HG03045 (cell line): ENCODE results near the gene DLG5.

Experiments used
- ATAC-seq: cut with Tn5 transposase; IDR thresholded peaks from one replicate; pipeline ENCODE4 v1.9.1; 2021; ENCODE audit warnings: mild to moderate bottlenecking, moderate library complexity; ENCODE audit not compliant: unreplicated experiment

DLG5 gene

GRCh38 chr10:77926566-77927401, at the start of gene DLG5:
Gene DLG5, minus strand, starts transcription at chr10:77926755. Its CDS starts 235 bp downstream, at chr10:77926520.
- ATAC-seq: peak; percentile 47

GRCh38 chr10:77975086-77975666, 48.6 kb upstream of the DLG5 start:
- no peak for ATAC-seq

GRCh38 chr10:77974396-77975074, 48.0 kb upstream of the DLG5 start:
- no peak for ATAC-seq

- ATAC-seq: no peak
Observed at GRCh38 chr10:77973276-77973675, 46.7 kb upstream of the DLG5 start.

GRCh38 chr10:77972148-77972547, 45.6 kb upstream of the DLG5 start:
- no peak for ATAC-seq

- no peak for ATAC-seq
Observed at GRCh38 chr10:77971804-77972144, 45.2 kb upstream of the DLG5 start.

GRCh38 chr10:77970869-77971803, 44.6 kb upstream of the DLG5 start:
- ATAC-seq: no peak

GRCh38 chr10:77969114-77969513, 42.6 kb upstream of the DLG5 start:
- no peak for ATAC-seq

- no peak for ATAC-seq
Observed at GRCh38 chr10:77967611-77968022, 41.1 kb upstream of the DLG5 start.

- no peak for ATAC-seq
Observed at GRCh38 chr10:77965294-77965693, 38.7 kb upstream of the DLG5 start.

- no peak for ATAC-seq
Observed at GRCh38 chr10:77964811-77965210, 38.3 kb upstream of the DLG5 start.

- no peak for ATAC-seq
Observed at GRCh38 chr10:77963901-77964300, 37.3 kb upstream of the DLG5 start.

GRCh38 chr10:77962350-77963146, 36.0 kb upstream of the DLG5 start:
- ATAC-seq: no peak

GRCh38 chr10:77961668-77962067, 35.1 kb upstream of the DLG5 start:
- ATAC-seq: no peak

- ATAC-seq: no peak
Observed at GRCh38 chr10:77960829-77961329, 34.3 kb upstream of the DLG5 start.

- no peak for ATAC-seq
Observed at GRCh38 chr10:77959887-77960455, 33.4 kb upstream of the DLG5 start.

- no peak for ATAC-seq
Observed at GRCh38 chr10:77959384-77959783, 32.8 kb upstream of the DLG5 start.

GRCh38 chr10:77955136-77955535, 28.6 kb upstream of the DLG5 start:
- ATAC-seq: no peak

GRCh38 chr10:77949167-77949566, 22.6 kb upstream of the DLG5 start:
- no peak for ATAC-seq

GRCh38 chr10:77946084-77946483, 19.5 kb upstream of the DLG5 start:
- ATAC-seq: no peak
